Measurements from ENCODE around the gene CFAP73. TPM values are rescaled to one million over a fixed set of nuclear protein-coding genes. Genes with fewer than 3 reads are reported as not detected.

The CFAP73 gene
- total RNA-seq, 1 donor from 2014 or later = not detected

DNA sequence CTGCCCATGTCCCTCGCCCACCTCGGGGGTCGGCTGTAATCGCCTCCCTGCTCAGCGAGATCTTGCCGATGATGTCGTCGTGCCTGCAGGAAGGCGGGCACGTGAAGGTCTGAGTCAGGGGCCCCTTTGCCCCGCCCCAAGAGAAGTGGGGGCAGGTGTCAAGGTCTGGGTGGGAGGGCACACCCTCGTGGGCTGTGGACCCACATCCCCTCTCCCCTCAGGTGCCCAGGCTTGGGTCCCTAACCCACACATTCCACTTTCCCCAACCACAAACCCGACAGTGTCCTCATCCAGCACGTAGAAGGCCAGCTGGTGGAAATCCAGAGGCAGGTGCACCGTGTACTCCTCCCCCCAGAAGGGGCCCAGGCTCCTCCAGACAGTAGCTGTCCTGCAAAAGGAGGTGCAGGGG lies 21.7 kb upstream of the CFAP73 start:
- Histone ChIP-seq H3K27me3 (ENCODE audit: control insufficient read depth, insufficient read depth, low read length) (peaks cover 4% of the 10 kb centered on the region), H3K36me3 (ENCODE audit: control insufficient read depth, insufficient read depth, low read length) (no peaks in the 10 kb centered on the region), H3K4me3 (ENCODE audit: low read depth, low read length) (no peak overlapping the region)
- DNase-seq (ENCODE audit: low read depth) (no peak), FAIRE-seq (no peak)
- no peak for TF ChIP-seq CTCF (IDR thresholded peaks at IDR 0.05; ENCODE audit: insufficient read depth, low read length, severe bottlenecking)

DNA sequence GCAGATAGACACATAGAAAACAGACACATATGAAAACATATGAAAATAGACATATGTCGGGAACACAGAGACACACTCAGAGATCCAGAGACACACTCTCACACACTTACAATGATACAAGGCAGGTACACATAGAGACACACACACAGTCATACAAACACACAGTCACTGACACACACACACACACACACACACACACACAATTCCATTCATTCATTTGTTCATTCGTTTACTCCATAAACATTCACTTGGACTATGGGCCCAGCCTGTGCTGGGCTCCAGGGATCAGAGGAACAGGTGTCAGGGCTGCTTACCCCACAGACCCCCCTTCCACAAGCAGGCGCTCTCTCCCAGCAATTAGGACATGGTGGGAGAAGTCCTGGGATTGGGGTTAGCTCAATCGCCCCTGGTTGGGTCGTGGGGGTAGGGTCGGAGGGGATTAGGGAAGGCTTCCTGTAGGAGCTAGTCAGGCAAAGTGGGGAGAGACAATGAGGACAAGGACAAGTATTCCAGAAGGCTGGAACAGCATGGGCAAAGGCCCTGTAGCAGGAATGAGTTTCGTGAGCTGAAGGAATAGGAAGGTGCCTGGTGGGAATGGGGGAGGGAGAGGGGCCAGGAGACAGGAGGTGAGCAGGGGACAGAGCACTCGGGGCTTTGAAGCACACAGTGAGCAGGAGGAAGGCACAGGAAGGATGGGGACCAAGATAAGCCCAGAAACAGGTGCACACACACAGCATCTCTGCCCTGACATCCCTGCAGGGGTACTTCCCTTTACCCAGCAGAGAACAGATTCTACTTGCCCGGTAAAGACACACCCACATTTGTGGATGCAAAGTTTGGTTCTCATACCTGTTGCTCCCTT lies 20.5 kb upstream of the CFAP73 start:
- TF ChIP-seq CTCF (IDR thresholded peaks at IDR 0.05; ENCODE audit: insufficient read depth, low read length, severe bottlenecking) = no peak
- Histone ChIP-seq H3K27me3 (ENCODE audit: control insufficient read depth, insufficient read depth, low read length) (peaks cover 4% of the 10 kb centered on the region), H3K36me3 (ENCODE audit: control insufficient read depth, insufficient read depth, low read length) (no peaks in the 10 kb centered on the region), H3K4me3 (ENCODE audit: low read depth, low read length) (no peak overlapping the region)
- no peak for DNase-seq (ENCODE audit: low read depth)
- peak; percentile 7 for FAIRE-seq

DNA sequence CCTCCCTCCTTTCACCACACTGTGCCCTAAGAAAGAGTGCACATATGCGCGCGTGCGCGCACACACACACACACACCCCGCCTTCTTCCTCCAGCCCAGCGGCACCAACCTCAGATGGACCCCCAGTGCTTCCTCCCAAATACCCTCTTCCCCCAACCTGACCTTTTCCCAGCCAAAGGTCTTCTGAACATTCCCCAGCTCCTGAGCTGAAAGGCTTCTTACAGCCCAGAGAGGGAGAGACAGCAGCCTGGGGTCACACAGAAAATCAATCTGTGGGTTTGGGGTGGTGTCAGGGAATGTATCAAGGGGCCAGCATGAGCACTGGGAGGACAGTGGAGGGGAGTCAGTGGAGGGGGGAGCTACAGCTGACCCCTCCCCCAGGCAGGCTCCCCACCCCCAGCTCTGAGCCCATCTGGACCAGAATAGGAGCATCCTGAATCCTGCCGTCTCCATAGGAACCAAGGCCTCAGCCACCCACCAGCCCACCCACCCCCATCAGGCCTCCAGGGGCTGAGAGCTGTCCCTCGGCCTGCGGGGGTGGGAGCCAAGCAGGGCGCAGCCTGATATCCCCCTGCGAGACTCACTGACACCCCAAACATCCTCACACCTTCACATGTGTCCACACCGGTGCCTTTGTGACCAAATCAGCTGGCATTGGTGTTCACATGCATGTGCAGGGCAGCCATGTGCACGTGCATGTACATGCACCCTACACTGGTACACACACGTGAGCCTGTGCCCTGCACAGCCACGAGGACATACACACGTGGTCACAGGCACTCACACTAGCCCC lies 19.7 kb upstream of the CFAP73 start:
- TF ChIP-seq CTCF (IDR thresholded peaks at IDR 0.05; ENCODE audit: insufficient read depth, low read length, severe bottlenecking) = no peak
- DNase-seq (ENCODE audit: low read depth) = no peak
- FAIRE-seq = no peak
- H3K27me3 ChIP-seq (ENCODE audit: control insufficient read depth, insufficient read depth, low read length) = peaks cover 4% of the 10 kb centered on the region
- H3K4me3 ChIP-seq (ENCODE audit: low read depth, low read length) = no peak overlapping the region
- no peaks in the 10 kb centered on the region for H3K36me3 ChIP-seq (ENCODE audit: control insufficient read depth, insufficient read depth, low read length)

- no peak for DNase-seq (ENCODE audit: low read depth)
- H3K27me3 ChIP-seq (ENCODE audit: control insufficient read depth, insufficient read depth, low read length) = peaks cover 4% of the 10 kb centered on the region
- TF ChIP-seq CTCF (IDR thresholded peaks at IDR 0.05; ENCODE audit: insufficient read depth, low read length, severe bottlenecking) = no peak
- FAIRE-seq = peak; percentile 50
- H3K36me3 ChIP-seq (ENCODE audit: control insufficient read depth, insufficient read depth, low read length) = no peaks in the 10 kb centered on the region
- H3K4me3 ChIP-seq (ENCODE audit: low read depth, low read length) = no peak overlapping the region
Measured at GRCh38 chr12:113130457-113131135, 18.9 kb upstream of the CFAP73 start.

DNA sequence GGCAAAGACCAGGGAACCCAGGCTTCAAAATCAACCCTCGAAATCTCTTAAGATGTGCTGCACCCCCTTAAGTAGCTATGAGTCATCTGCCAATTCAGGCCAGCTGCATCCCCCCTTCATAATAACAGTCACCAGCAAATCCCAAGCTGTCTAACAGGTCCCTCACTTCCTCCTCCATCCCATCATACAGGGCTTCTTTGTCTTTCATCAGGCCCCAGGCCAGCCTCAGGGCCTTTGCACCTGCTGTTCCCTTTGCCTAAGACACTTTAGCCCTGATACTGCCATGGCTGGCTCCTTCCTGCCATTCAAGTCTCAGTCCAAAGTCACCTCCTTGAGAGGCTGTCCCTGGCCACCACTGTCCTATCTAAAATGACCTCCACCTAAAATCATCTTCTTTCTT lies 18.0 kb upstream of the CFAP73 start:
- no peak for TF ChIP-seq CTCF (IDR thresholded peaks at IDR 0.05; ENCODE audit: insufficient read depth, low read length, severe bottlenecking)
- no peak for FAIRE-seq
- Histone ChIP-seq H3K4me3 (ENCODE audit: low read depth, low read length) (no peak overlapping the region), H3K36me3 (ENCODE audit: control insufficient read depth, insufficient read depth, low read length) (no peaks in the 10 kb centered on the region), H3K27me3 (ENCODE audit: control insufficient read depth, insufficient read depth, low read length) (peaks cover 4% of the 10 kb centered on the region)
- no peak for DNase-seq (ENCODE audit: low read depth)

Measured in bronchial epithelial cell (primary cell).